GM19452 (cell line): Measurements from ENCODE around the gene PAXX.
"Not testable (repeated sequence)": the region's sequence is repeated elsewhere in the genome, so short reads cannot be mapped to it uniquely, and the experiment has no call there.

Experiments used
- ATAC-seq: cut with Tn5 transposase; IDR thresholded peaks from one replicate; pipeline ENCODE4 v1.9.1; 2021; ENCODE audit not compliant: unreplicated experiment

Gene PAXX

DNA sequence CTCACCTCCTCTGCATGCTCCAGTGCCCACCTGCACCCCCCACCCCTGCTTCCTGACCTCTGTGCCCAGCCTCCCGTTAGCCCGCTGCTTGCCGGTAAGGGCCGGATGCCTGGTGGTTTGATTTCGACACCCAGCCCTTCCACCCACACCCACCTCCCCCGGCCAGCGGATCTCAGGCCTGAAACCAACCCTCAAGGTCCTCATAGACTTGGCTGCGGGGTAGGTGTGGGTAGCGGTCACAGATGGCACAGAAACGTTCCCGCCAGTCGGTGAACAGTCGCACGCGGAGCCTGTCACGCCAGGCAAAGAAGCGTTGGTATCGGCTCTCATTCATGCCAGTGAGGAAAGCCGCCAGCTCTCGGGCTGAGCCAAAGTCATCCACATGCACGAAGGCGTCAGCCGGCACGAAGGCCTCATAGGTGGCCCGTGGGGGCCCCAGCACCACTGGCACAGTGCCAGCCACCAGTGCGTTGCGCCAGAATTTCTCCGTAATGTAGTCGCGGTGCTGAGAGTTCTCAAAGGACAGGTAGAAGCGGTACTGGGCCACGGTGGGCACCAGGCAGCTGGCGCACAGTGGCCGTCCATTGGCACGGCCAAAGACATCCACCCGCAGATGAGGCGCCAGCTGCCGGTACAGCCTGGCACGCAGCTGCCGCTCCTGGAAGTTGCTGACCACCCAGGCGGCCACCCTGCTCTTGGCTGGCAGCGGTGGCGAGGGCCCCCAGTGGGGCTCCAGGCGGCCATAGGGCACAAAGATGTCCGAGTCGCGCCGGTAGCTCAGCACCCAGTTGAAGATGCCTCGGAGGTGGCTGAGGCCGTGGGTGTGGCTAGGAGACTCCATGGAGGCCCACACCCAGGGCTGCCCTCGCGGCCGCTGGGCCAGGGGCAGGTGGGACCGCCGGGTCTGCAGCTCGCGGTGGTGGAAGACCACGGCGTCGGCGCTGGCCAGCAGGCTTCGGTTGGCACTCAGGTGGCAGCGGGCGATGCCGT is 38.6 kb downstream of the PAXX start:
- no peak for ATAC-seq

DNA sequence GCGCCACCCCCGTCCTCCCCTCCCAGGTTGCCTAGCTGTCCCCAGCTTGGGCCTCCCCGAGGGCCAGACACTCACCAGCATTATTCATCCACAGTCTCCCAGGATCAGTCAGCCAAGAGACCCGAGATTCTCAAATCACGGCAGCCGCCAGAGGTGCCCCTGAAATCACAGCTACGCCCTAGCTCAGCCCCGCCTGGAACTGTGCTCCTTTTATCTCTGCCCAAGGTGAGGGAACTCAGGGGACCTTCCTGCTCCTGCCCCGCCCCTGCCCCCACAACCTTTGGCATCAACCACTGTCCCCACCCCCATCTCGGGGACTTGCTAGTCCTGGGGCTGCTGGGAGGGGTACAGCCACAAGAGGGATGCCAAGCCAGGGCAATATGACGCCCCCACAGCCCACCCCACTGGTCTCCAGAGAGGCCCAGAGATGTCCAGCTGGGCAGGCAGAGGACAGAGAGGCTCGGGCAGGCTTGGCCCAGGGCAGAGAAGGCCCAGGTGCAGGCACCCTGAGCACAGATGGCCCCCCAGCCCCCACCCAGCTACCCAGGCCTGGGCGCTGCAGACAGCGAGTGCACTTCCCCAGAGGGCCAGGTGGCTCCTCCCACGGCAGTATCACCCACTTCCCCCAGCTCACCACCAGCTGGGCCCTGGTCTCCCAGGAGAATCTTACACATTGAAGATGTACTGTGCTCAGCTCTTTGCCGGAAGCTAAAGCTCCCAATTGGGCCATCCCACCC is 39.9 kb downstream of the PAXX start, which contains the start of gene FUT7:
Gene FUT7 (minus strand): TSS at position 185 of the 737 bp plus-strand sequence. CDS start 97 bp downstream, at position 88.
- ATAC-seq, result no peak

DNA sequence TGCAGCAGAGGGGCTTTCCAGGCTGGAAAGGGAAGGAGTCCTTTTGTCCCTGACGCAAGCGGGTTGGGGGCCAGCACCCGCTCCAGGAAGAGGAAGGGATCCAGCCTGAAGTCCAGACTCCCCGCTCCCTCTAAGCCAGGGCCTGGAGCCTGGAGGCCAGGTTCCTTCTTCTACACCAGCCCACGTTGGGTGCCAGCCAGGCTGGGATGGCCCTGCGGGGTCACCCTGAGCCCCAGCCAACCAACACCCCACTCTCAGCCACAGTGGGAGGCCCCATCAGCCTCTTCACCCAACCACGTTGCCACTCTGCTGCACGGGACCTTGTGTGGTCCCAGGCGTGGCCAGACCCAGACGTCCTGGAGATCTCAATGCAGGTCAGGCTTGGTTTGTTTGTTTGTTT is 40.6 kb downstream of the PAXX start:
- no peak for ATAC-seq

DNA sequence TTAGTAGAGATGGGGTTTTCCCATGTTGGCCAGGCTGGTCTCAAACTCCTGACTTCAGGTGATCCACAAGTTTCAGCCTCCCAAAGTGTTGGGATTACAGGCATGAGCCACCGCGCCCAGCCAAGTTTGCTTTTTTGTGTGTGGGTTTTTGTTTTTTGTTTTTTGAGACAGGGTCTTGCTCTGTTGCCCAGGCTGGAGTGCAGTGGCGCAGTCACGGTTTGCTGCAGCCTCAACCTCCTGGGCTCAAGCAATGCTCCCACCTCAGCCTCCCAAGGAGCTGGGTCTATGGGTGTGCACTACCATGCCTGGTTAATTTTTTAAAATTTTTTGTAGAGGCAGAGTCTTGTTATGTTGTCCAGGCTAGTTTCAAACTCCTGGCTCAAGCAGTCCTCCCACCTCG is 41.3 kb downstream of the PAXX start:
- ATAC-seq, result not testable (repeated sequence)

DNA sequence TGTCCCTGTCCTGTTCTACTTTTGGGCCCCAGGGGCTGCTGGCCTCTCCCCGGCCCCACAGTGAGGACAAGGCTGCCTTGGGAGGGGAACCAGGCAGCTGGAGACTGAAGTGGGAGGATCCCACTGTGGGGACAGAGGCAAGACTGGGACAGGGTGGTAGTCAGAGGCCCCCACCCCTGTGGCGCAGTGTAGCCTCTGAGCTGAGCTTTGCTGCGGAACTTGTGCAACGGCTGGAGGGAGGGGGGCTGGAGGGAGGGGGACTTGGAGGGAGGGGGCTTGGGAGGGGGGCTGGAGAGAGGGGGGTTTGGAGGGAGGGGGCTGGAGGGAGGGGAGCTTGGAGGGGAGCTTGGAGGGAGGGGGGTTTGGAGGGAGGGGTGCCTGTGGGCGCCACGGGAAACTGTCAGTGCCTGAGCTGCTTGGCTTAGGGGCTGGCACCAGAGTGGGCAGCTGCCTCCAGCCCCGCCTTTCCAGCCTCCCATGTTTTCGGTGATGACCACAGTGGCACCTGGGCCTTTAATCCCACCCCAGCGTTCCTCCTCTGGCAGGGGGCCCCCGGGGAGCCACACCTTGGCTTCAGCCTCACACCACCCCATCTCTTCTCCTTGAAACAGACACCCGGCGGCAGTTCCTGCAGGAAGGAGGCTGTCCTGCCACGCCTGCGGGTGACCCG is 42.0 kb downstream of the PAXX start:
- ATAC-seq, result no peak

DNA sequence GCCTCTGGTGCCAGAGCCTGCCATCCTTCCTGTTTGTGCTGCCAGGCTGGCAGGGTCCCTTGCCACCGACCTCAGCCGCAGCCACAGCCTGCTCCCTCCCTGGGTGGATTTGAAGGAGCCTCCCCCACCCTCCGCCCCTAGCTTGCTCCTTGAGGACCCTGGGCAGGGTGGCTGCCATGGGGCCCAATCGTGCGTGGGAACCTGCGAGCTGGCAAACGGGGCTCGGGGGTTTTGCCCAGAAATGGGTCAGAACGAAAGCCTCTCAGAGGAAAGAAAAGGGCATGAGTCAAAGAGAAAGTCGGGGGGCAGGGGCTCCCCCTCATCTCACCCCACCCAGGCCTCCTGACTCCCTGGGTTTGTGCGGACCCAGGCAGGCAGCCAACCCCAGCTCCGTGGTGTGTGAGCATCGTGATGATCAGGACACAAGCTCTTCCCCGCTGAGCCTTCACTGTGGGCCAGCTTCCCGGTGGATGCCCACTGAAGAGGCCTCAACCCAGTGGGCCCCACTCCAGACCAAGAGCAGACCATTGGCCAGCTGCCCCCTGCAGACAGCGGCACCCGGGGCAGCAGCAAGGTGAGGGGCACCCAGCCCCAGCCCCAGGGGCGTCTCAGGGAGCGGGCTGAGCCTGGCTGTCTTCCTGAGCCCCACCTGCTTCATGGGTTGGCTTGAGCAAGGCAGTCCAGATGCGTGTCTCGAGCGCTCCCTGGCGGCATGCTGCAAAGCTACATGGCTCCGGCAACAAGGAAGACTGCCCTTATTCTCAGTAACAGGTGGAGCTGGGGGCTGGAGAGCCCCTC is 42.7 kb downstream of the PAXX start:
- ATAC-seq, result no peak

DNA sequence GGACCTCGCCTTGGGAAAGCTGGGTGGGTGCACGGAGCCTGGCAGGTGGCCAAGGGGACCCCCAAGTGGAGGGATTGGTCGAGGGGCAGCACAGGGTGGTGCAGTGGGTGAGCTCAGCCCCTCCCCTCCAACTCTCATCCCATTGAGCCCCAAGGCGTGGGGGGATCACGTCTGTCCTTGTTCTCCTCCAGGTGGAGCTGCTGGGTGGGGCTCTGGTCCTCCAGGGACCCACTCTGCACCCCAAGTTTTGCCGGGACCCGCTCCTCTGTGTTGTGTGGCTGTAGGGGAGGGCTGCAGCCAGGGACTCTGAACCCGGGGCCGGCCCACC is 43.2 kb downstream of the PAXX start:
- ATAC-seq, result no peak

DNA sequence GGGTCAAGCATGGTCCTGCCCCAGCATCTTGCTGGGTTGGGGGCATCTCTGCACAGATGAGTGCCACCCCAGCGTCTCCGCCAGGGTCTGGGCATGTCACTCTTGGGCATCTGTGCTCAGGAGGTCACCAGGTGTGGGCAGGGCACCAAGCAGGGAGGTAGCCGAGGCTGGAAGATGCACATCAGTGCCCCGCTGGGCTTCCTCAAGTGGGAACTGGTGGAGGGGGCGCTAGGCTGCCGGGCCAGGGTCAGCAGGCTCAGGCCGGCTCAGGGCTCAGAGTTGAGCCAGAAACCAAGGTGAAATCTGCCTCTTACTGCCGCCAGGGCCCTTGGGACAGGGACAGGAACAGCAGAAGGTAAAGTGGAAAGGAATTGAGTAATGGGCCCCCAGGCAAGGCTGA is 43.7 kb downstream of the PAXX start:
- ATAC-seq, result no peak

DNA sequence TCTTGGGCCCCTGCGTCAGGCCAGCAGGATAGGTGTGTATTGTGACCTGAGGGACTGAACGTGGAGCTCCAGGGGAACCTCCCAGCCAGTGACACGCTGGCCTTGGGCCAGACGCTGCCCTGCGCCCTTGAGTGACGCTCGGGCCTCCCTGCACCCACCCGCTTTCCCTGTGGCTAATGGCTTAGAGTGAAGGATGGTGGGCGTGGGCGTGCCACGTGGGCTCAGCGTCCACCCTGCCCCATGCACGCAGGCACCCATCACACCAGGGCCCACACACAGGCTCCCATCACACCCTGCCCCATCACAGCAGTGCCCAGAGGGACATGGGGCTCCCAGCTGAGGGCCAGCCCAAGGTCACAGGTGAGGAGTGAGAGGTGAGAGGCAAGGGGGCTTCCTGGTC is 44.8 kb downstream of the PAXX start:
- no peak for ATAC-seq

DNA sequence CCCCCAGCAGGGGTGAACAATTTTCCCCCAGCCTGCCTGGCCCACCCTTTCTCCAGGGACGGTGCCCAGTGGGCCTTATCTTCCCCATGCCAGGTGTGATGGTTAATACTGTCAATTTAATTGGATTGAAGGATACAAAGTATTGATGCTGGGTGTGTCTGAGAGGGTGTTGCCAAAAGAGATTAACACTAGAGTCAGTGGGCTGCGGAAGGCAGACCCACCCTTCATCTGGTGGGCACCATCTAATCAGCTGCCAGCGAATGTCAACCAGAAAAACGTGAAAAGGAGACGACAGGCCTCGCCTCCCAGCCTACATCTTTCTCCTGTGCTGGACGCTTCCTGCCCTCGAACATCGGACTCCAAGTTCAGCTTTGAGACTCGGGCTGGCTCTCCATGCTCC is 45.3 kb downstream of the PAXX start:
- no peak for ATAC-seq

DNA sequence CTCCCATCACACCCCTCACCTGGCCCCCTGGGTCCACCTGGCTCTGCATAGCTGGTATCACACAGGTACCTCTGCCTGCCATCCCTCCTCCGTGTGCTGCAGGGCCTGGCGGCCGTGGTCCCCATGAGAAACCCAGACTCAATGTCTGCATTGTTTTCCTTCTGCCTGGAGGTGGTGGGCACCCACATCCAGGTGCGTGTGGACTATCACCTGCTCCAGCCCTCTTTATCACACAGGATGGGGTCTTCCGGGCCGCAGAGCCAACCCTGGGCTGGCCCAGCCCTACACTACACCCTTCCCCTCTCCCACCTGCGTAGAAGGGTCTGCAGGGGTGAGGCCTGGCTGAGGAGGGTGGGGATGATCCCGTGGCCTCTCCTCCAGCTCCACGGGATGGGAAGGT is 46.7 kb downstream of the PAXX start:
- no peak for ATAC-seq

DNA sequence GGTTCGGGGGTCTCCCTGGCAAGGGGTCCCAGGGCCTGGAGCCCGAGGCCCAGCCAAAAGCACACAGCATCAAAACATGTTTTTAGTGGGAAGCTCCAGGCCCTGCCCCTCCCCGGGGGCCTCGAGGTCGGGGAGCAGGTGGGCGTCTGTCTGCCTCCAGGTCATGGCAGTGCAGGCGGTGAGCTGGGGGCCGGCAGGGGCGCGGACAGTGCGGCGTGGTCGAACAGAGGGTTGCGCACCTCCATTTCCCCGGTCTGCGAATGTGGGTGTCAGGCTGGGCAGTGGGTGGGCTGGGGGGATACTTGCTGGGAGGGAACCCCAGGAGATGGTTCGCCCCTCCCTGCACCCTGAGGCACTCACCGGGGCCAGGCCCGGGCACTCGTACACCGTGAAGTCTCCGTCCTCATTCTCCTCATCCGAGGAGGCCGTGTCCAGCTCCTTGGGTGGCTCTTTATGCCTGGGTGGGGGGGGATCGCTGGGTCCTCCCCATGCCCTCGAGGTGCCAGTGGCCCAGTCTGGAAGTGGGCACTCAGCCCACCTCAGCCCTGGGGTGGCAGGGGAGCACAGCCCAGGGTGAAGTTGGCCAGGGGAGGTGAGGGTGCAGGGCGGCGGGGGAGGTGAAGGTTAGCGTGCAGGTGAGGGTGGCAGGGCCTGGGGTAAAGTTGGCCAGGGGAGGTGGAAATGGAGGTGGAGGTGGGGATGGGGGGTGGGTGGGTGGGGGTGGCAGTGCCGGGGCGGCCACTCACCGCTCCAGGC is 47.6 kb downstream of the PAXX start:
- ATAC-seq, result no peak

DNA sequence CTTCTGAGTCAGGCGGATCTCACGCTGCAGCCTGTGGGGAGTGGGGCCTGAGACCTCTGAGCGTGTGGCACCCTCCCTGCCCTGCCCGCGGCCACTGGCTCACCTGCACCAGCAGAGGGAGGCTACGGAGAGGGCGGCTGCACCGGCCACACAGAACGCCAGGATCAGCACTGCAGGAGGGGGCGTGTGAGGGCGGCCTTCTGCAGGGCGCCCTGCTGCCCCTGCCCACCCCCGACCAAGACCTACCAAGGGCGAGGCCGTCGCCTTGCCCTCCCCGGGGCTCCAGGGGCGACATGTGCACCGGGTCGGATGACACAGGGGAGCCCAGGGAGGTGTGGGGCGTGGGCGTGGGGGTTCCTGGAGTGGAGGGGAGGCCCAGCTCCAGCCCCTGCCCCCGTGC is 48.3 kb downstream of the PAXX start:
- ATAC-seq, result no peak

DNA sequence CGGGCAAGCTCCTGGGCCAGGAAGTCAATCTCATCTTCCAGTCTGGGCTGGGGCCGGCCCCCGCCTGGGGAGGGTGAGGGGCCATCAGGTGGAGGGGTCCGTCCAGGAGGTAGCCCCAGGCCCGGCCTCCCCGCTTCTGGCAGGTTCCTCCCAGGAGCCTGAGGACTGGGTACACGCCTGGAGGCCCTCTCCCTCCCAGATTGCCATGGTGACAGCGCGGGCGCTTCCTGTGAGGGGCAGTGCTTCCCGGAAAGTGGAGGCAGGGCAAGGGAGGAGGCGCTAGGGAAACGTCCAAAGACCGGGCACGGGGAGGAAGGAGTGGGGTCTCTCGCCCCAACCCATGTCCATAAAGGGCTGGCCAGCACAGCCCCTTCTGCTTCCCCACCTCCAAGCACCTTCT is 48.9 kb downstream of the PAXX start:
- ATAC-seq, result no peak

DNA sequence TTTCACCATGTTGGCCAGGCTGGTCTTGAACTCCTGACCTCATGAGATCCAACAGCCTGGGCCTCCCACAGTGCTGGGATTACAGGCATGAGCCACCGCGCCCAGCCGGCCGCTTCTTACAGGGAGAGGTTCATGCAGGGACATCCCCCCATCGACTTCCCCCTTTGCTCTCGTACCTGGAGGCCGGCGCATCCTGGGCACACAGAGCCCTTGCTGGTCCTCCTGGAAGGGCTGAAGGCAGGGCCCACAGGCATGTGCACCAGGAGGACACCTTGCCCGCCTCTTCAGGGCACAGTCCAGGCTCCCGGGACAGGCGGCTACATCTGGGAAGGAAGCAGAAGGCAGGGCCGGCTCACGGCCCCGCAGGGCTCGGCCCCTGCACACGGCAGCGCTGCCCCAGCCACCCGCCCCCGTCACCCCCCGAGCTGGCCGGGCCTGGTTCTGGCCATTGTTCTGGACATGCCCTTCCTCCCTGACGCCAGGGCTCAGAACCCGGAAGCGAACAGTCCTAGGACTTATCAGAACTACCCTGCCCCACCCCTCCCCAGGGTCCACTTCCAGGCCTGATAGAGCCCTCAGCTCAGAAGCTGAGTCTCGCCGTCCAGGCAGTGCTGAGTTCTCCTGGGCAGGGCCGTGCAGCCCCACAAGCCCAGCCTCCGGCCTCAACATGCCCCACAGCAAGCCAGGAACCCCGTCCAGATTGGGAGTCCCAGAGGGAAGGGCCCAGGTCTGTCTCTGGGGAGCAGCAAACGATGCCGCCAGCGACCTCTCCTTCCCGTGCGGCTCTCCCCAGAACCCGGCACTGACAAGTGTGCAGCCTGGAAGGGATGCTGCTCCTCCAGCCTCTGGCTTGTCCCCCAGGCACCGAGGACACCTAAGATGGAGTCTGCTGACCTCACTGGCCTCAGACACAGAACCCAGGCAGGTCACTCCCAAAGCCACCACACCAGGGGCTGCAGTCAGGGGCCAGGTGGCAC is 50.8 kb downstream of the PAXX start:
- no peak for ATAC-seq
